Measurements from ENCODE around the gene C2orf66.
A peak's percentile ranks its signal among the peaks of the same experiment; 100 is the strongest.

C2orf66 gene

DNA sequence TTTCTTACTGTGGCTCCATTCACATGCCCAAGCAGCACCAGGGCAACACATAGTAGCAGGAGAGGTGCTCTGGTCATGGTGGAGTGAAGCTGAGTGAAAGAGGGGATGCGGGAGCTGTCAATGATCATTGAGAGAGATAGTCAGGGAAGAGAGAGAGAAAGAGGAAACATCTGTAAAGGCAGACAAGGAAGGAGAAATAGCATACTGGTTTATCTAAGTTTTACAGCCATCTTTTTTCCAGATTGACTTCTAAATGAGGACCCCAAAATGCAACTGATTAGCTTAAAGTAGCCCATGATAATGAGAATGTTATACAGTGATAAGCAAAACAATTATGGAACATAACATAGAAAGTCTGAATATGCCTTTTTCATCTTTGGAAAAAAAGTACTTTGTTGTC is at the start of gene C2orf66:
Gene C2orf66 (minus strand): TSS at position 96 of the 400 bp plus-strand sequence. CDS start 19 bp downstream, at position 77.
- Mint-ChIP-seq H3K27me3 (peaks cover 31% of the 10 kb centered on the region), H3K27ac (no peak within 1 kb of the TSS), H3K4me1 (no peaks in the 10 kb centered on the region), H3K9me3 (peaks cover 7% of the 10 kb centered on the region), H3K36me3 (no peaks in the 10 kb centered on the region), H3K4me3 (no peak within 1 kb of the TSS)
- DNase-seq = no peak
- CTCF ChIA-PET = no interaction called here

GRCh38 chr2:196854629-196855028 is 45.5 kb upstream of the C2orf66 start:
- H3K4me3 Mint-ChIP-seq = no peak overlapping the region
- CTCF ChIA-PET = no interaction called here
- peaks cover 57% of the 10 kb centered on the region for H3K36me3 Mint-ChIP-seq
- DNase-seq = no peak
- no peaks in the 10 kb centered on the region for H3K27me3 Mint-ChIP-seq
- H3K27ac Mint-ChIP-seq = no peak overlapping the region
- peaks cover 10% of the 10 kb centered on the region for H3K9me3 Mint-ChIP-seq
- peaks cover 2% of the 10 kb centered on the region for H3K4me1 Mint-ChIP-seq

DNA sequence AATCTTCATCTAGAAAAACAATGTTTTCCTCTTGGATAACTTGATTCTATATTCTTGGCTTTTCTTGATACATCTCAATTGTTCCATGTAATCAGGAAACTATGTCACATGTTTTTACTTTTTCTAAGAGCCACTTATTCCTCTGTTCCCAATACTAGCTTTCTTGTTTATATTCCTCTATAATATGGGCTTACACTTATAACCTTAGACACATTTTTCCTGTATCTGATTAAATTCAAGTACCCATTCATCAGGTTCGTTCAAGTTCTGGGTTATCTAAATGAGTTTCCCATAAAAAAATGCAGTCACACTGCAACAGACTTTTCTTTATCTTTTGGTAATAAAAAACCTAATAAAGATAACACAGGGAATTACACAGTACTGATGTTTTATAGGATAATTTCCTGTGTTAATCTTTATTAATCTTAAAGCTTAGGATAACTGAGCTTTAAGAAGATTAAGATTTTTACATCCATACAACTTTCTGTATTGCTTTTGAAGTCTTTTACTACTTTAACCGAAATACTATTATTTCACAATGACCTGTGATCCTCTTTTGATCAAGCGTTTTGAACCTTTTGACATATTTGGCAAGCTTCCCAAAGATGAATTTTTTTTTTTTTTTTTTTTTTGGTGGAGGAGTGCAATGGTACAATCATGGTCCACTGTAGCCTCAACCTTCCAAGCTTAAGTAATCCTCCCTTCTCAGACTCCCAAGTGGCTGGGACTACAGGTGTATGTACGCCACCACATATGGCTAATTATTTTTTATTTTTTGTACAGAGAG is 44.3 kb upstream of the C2orf66 start:
- CTCF ChIA-PET = interaction anchor here (0.6 kb wide), 1 partner anchor 502 kb away, joined by 5 read pairs; no protein-coding TSS in a partner anchor
- Mint-ChIP-seq H3K27me3 (no peaks in the 10 kb centered on the region), H3K27ac (no peak overlapping the region), H3K4me1 (peaks cover 2% of the 10 kb centered on the region), H3K36me3 (peaks cover 45% of the 10 kb centered on the region), H3K9me3 (peaks cover 2% of the 10 kb centered on the region), H3K4me3 (no peak overlapping the region)
- no peak for DNase-seq

GRCh38 chr2:196851088-196851487 is 41.9 kb upstream of the C2orf66 start:
- Mint-ChIP-seq H3K4me1 (peaks cover 14% of the 10 kb centered on the region), H3K27ac (no peak overlapping the region), H3K27me3 (no peaks in the 10 kb centered on the region), H3K9me3 (no peaks in the 10 kb centered on the region), H3K4me3 (no peak overlapping the region), H3K36me3 (peaks cover 43% of the 10 kb centered on the region)
- CTCF ChIA-PET = interaction anchor here (0.7 kb wide), 1 partner anchor 13 kb away, joined by 3 read pairs; no protein-coding TSS in a partner anchor
- no peak for DNase-seq

DNA sequence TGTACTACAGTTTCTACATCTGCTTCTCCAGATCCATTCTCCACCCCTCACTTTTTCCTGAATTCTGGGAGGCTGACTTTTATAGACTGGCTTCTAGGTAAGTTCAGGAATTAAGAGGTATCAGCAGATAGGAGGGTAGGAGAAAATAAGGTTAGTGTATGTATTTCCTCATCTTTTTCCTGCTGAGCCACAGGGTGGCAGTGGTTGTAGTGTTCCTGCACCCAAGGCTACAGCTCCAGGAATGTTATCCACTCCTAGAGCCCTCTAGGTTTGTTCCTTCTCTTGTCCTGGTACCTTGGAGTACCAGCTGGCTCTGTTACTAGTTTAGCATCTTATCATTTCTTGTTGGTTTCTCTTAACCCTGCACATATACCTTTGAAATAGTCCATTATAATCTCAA is 40.7 kb upstream of the C2orf66 start:
- Mint-ChIP-seq H3K27me3 (no peaks in the 10 kb centered on the region), H3K36me3 (peaks cover 49% of the 10 kb centered on the region), H3K9me3 (no peaks in the 10 kb centered on the region), H3K27ac (no peak overlapping the region), H3K4me3 (no peak overlapping the region), H3K4me1 (peaks cover 18% of the 10 kb centered on the region)
- no peak for DNase-seq
- CTCF ChIA-PET = no interaction called here

DNA sequence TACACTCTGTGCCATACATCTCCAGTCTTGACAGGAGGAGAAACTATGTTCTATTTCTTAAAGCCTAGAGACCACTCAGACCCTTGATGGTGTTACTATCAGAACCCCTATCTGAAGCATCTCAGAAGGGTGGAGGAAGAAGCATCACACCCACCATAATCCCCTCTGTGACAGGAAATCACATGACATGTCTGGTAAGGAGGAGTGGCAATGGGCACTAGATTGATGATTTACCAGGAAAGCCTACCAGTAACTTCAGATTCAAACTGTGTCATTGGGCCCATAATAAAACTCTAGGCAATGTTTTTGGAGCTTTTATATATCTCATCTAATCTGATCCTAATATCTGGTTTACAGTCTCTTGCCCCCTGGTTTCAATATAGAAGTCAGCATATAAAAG is 37.1 kb upstream of the C2orf66 start:
- peaks cover 41% of the 10 kb centered on the region for H3K36me3 Mint-ChIP-seq

GRCh38 chr2:196845371-196845770 is 36.2 kb upstream of the C2orf66 start:
- CTCF ChIA-PET = no interaction called here
- Mint-ChIP-seq H3K27me3 (no peaks in the 10 kb centered on the region), H3K9me3 (no peaks in the 10 kb centered on the region), H3K27ac (no peak overlapping the region), H3K36me3 (peaks cover 42% of the 10 kb centered on the region), H3K4me1 (peaks cover 16% of the 10 kb centered on the region), H3K4me3 (no peak overlapping the region)
- no peak for DNase-seq

More for the DNA sequence above, 37.1 kb upstream of the C2orf66 start:
- Mint-ChIP-seq H3K4me3 (no peak overlapping the region), H3K9me3 (no peaks in the 10 kb centered on the region), H3K27me3 (no peaks in the 10 kb centered on the region), H3K27ac (no peak overlapping the region), H3K4me1 (peaks cover 16% of the 10 kb centered on the region)
- DNase-seq = no peak
- CTCF ChIA-PET = no interaction called here

- CTCF ChIA-PET = no interaction called here
- no peak overlapping the region for H3K4me3 Mint-ChIP-seq
- no peak for DNase-seq
These were observed 31.0 kb upstream of the C2orf66 start for GRCh38 chr2:196840171-196840570.

DNA sequence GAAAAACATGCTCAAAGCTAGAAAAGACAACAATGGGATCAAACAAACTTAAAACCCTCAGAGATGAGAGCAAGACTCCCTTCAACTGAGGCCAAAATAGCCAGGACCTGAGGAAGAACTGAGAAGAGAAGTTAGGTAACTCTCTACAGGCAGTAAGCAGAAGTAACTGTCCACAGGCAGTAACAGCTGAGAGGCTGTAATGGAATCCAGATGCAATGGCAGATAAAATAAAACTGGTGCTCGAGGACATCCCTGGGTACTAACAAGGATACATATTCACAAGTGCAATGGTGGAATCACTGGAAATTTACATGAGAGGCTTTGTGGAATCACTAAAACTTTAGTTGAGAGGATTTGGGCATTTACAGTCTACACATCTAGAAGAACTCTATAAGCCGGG is 30.4 kb upstream of the C2orf66 start:
- Mint-ChIP-seq H3K27ac (no peak overlapping the region), H3K4me3 (no peak overlapping the region), H3K9me3 (no peaks in the 10 kb centered on the region), H3K36me3 (peaks cover 28% of the 10 kb centered on the region), H3K27me3 (no peaks in the 10 kb centered on the region), H3K4me1 (no peaks in the 10 kb centered on the region)
- CTCF ChIA-PET = no interaction called here
- no peak for DNase-seq

More at GRCh38 chr2:196840171-196840570, 31.0 kb upstream of the C2orf66 start:
- Mint-ChIP-seq H3K27me3 (no peaks in the 10 kb centered on the region), H3K36me3 (peaks cover 30% of the 10 kb centered on the region), H3K4me1 (no peaks in the 10 kb centered on the region), H3K9me3 (no peaks in the 10 kb centered on the region), H3K27ac (no peak overlapping the region)

GRCh38 chr2:196836440-196836839 is 27.3 kb upstream of the C2orf66 start:
- peaks cover 27% of the 10 kb centered on the region for H3K36me3 Mint-ChIP-seq
- CTCF ChIA-PET = no interaction called here
- no peaks in the 10 kb centered on the region for H3K9me3 Mint-ChIP-seq
- H3K27ac Mint-ChIP-seq = no peak overlapping the region
- DNase-seq = no peak
- H3K27me3 Mint-ChIP-seq = no peaks in the 10 kb centered on the region
- H3K4me1 Mint-ChIP-seq = no peaks in the 10 kb centered on the region
- no peak overlapping the region for H3K4me3 Mint-ChIP-seq

DNA sequence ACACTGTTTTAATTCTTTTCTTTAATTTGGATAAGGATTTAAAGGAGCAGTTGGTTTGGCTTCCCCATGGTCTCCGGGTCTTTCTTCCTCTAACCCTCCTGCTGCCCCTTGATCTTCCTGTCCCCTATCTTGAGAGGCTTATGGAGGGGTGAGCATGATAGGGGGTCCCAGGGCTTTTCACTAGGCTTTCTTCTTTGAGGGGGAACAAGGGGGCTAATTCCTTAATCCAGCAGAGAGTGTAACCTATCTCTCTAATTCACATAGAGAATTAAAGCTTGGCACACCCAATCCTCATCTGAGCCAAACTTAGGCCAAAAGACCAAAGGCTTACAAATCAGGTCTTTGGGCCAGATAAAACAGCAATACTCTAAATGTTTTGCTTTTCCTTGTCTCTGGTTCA is 21.5 kb upstream of the C2orf66 start:
- Mint-ChIP-seq H3K27ac (no peak overlapping the region), H3K4me3 (no peak overlapping the region), H3K4me1 (peaks cover 9% of the 10 kb centered on the region), H3K36me3 (peaks cover 20% of the 10 kb centered on the region), H3K9me3 (no peaks in the 10 kb centered on the region), H3K27me3 (no peaks in the 10 kb centered on the region)
- DNase-seq = no peak
- CTCF ChIA-PET = no interaction called here

DNA sequence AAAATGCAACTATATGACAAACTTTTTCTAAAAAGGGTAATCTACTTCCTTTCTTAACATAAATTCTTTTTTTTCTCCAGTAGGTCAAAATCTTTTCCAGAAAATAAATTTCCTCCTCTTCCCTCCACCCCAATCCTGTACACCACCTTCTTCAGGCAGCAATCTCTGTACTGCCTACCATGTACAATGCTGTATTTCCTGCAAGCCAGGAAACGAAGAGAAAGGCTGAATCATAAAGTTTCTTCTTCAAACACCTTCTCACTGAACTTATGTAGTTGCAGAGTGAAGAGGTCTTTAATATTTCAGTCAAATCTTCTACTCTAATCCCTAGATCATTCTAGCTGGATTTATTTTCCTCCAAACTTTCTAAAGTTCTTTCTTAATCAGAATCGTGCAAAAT is 18.2 kb upstream of the C2orf66 start:
- CTCF ChIA-PET = no interaction called here
- Mint-ChIP-seq H3K4me1 (peaks cover 9% of the 10 kb centered on the region), H3K9me3 (no peaks in the 10 kb centered on the region), H3K36me3 (peaks cover 24% of the 10 kb centered on the region), H3K4me3 (no peak overlapping the region), H3K27me3 (no peaks in the 10 kb centered on the region), H3K27ac (peak overlapping the region; percentile 13)
- no peak for DNase-seq

GRCh38 chr2:196823750-196824522 is 14.8 kb upstream of the C2orf66 start:
- Mint-ChIP-seq H3K27me3 (peaks cover 4% of the 10 kb centered on the region), H3K4me3 (no peak overlapping the region), H3K4me1 (peaks cover 9% of the 10 kb centered on the region), H3K9me3 (peaks cover 1% of the 10 kb centered on the region), H3K27ac (no peak overlapping the region), H3K36me3 (peaks cover 12% of the 10 kb centered on the region)
- DNase-seq = no peak
- CTCF ChIA-PET = no interaction called here

- H3K27ac Mint-ChIP-seq = no peak overlapping the region
- H3K27me3 Mint-ChIP-seq = peaks cover 13% of the 10 kb centered on the region
- H3K9me3 Mint-ChIP-seq = peaks cover 11% of the 10 kb centered on the region
- no peaks in the 10 kb centered on the region for H3K4me1 Mint-ChIP-seq
- no peak for DNase-seq
- H3K36me3 Mint-ChIP-seq = peaks cover 8% of the 10 kb centered on the region
- CTCF ChIA-PET = no interaction called here
- H3K4me3 Mint-ChIP-seq = no peak overlapping the region
These were observed 12.0 kb upstream of the C2orf66 start for GRCh38 chr2:196821195-196821594.

All from activated naive CD4-positive, alpha-beta T cell treated with anti-CD3 and anti-CD28 coated beads, Interleukin-2, amount 10 ng/mL, durations not matched to agents 7 days and 5 days (primary cell).